HAP-1 (cell line): Measurements from ENCODE around the gene AP2B1.

ENCODE experiments used
- DNase-seq, 2 experiments: peaks; one replicate each; pipeline ENCODE4 v3.0.0-alpha.2; 2016 to 2020; ENCODE audit warnings: low spot score in 2 of 2
- H3K27me3 ChIP-seq: fragments of 250-450 bp; sonication (Bioruptor Pico); 2 replicates; pipeline ENCODE4 v1.5.1; 2020; ENCODE audit warnings: low read depth, mild to moderate bottlenecking, moderate library complexity
- H3K36me3 ChIP-seq: fragments of 250-450 bp; sonication (Bioruptor Pico); replicated peaks from 2 replicates; pipeline ENCODE4 v1.5.1; 2020; ENCODE audit warnings: mild to moderate bottlenecking
- H3K4me1 ChIP-seq: fragments of 250-450 bp; sonication (Bioruptor Pico); 2 replicates; pipeline ENCODE4 v1.5.1; 2020; ENCODE audit warnings: mild to moderate bottlenecking
- H3K4me3 ChIP-seq: fragments of 250-450 bp; sonication (Bioruptor Pico); 2 replicates; pipeline ENCODE4 v1.5.1; 2020; ENCODE audit warnings: mild to moderate bottlenecking, moderate library complexity
- H3K9me3 ChIP-seq: fragments of 250-450 bp; sonication (Bioruptor Pico); 2 replicates; pipeline ENCODE4 v1.5.1; 2020; ENCODE audit warnings: mild to moderate bottlenecking, moderate library complexity
- in situ Hi-C: fragments of 300-500 bp; cut with MboI; formaldehyde crosslinking; loops from 3 replicates; pipeline ENCODE4 v1.14.3; 2020; ENCODE audit warnings: low sequenced_read_pairs, inconsistent platforms, mixed read lengths

Gene AP2B1

DNA sequence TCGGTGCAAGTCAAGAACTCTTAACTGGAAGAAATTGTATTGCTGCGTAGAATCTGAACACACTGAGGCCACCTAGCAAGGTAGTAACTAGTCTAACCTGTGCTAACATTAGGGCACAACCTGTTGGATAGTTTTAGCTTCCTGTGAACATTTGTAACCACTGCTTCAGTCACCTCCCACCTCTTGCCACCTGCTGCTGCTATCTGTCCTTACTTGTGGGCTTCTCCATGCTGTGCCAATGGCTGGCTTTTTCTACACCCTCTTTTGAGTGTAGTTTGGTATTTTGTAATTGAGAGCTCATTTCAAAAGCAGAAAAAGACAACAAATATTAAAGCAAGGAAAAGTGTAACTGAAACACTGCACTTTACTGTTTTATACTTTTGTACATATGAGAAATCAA lies 136.6 kb downstream of the AP2B1 start:
- H3K36me3 ChIP-seq = peaks cover 53% of the 10 kb centered on the region
- in situ Hi-C loops = no loop called here
- no peaks in the 10 kb centered on the region for H3K27me3 ChIP-seq
- no peak for DNase-seq
- peaks cover 9% of the 10 kb centered on the region for H3K4me1 ChIP-seq
- no peaks in the 10 kb centered on the region for H3K9me3 ChIP-seq
- H3K4me3 ChIP-seq = no peak overlapping the region

DNA sequence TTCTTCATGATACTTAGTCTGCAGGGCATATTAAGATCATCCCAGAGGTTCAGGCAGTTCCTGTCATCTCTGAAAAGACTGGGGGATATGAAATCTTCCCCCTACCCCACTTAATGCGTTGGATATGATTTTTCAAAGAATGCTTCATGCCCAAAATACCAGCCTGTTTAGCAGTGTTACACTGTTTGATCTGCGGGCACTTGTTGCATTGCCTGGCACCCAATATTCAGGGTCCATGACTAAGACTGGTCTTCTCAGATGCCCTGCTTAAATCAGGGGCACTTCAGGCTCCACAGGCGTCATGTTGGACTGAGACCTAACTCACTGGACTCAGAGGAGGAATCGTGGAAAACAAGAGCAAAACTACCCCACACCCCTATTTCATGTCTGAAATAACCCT lies 137.9 kb downstream of the AP2B1 start:
- peaks cover 19% of the 10 kb centered on the region for H3K4me1 ChIP-seq
- in situ Hi-C loops = no loop called here
- H3K36me3 ChIP-seq = peaks cover 45% of the 10 kb centered on the region
- no peak overlapping the region for H3K4me3 ChIP-seq
- no peaks in the 10 kb centered on the region for H3K9me3 ChIP-seq
- no peaks in the 10 kb centered on the region for H3K27me3 ChIP-seq
- no peak for DNase-seq

DNA sequence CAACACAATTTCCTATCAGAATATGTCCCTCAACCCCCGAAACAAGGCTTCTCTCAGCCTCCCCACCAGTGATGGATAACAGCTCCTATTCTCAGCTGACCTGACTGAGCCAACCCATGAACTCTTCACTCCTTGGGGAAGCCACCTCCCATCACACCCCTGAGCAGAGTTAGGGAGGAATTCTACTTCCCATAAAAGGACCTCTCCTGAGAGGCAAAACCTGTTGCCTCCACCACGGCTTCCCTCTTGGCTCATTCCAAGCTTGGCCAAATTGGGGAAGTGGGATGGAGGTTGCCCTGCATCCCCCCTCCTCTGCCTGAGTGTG lies 138.6 kb downstream of the AP2B1 start:
- no peaks in the 10 kb centered on the region for H3K27me3 ChIP-seq
- in situ Hi-C loops = no loop called here
- no peak overlapping the region for H3K4me3 ChIP-seq
- no peaks in the 10 kb centered on the region for H3K9me3 ChIP-seq
- DNase-seq = no peak
- peaks cover 44% of the 10 kb centered on the region for H3K36me3 ChIP-seq
- peaks cover 19% of the 10 kb centered on the region for H3K4me1 ChIP-seq

DNA sequence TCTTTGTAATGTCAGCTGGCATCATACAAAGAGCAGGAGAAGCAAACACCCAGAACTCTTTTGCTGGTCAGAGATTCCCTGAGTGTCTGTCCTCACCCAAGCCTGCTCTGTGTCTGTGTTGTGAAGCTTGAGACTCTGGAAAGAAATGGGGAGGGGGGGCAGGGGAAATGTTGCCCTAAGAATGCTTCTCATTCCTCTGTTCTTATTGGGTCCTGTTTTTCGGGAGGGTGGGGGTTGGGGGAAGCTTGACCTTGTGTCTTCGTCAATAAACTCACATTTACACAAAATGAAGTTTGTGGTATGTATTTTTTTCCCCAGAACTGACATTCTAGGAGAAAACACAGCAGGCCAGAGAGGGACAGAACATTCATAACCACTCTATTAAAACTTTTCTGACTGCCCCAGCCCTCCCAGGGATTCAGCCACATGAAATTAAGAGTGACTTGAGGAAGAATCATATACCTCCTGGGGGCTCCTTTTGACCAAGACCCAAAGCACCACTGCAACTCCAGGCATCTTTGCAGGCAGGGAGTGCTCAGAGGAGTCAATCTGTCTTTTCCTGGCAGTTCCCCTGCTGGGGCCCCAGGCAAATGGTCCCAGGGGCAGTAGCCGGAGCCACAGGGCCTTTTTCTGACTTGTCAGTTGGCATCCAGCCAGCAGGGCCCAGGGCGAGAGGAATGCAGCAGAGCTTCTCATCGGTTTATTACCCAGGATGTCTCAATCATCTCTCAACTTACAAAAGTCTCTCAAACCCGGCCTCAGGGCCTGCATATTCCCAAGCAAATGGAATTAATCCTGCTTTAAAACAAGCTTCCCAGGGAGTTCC lies 139.2 kb downstream of the AP2B1 start:
- in situ Hi-C loops = no loop called here
- peak; percentile 59 to 89 for DNase-seq
- Histone ChIP-seq H3K36me3 (peaks cover 38% of the 10 kb centered on the region), H3K9me3 (no peaks in the 10 kb centered on the region), H3K4me1 (peaks cover 23% of the 10 kb centered on the region), H3K4me3 (no peak overlapping the region), H3K27me3 (no peaks in the 10 kb centered on the region)

DNA sequence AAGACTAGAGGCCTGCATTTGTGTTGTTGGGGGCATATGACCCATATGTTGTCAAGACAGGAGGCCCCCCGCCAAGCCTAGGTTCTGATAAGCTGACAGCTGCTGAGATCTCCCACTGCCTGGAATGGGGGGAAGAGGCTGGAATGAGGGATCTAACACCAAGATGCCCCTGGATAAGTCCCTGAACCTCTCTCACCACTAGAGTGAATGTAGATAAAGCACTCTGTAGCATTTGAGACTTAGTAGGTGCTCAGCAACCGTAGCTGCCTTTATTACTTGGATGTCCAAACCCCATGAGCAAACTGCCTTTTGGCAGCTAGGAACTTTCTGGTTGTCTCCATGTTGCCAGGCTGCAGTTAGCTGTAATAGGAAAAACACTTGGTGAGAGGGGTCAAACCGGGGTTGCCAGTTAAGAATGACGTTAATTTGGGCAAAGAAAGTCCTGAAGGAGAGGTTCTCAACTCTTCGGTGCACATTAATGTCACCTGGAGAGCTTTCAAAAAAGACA lies 139.9 kb downstream of the AP2B1 start:
- H3K4me1 ChIP-seq = peaks cover 23% of the 10 kb centered on the region
- H3K36me3 ChIP-seq = peaks cover 32% of the 10 kb centered on the region
- H3K27me3 ChIP-seq = no peaks in the 10 kb centered on the region
- in situ Hi-C loops = no loop called here
- H3K4me3 ChIP-seq = no peak overlapping the region
- DNase-seq = no peak
- H3K9me3 ChIP-seq = no peaks in the 10 kb centered on the region

DNA sequence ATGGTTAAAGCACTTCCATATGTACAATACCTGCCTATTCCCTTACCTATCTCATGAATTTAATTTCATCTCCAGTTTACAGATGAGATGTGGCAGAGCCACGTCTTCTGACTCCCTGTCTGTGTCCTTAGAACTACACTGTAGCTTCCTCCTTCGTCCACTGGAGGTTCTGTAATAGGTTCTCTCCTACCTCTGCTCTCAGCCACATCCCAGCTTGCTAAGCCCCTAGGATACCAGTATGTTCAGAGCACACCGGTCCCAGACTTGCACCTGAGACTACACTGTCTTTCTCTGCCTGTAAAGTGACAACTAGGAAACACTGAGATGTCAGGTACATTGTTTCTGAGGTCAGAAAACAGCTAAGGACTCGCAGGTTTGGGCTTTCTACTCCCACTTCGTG lies 140.5 kb downstream of the AP2B1 start:
- no peak overlapping the region for H3K4me3 ChIP-seq
- H3K27me3 ChIP-seq = no peaks in the 10 kb centered on the region
- peaks cover 28% of the 10 kb centered on the region for H3K36me3 ChIP-seq
- H3K4me1 ChIP-seq = peaks cover 23% of the 10 kb centered on the region
- in situ Hi-C loops = no loop called here
- no peaks in the 10 kb centered on the region for H3K9me3 ChIP-seq
- DNase-seq = no peak

DNA sequence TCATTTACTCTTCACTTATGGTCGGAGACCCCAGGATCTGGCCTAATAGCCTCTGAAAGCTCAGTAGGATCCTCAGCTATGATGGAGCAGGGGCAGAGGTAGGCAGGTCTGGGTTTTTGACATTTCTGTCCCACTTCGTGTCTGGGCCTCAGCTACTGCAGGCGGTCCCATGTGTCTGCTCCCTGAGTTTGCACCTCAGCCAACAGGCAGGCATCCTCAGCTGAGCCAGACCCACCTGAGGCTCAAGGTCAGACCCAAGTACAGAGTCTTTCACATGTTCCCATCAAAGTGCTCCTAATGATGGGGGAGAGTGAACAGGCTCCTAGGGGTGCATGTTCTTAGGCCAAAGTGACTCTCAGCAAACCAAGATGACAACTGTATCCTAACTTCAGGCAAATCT lies 141.4 kb downstream of the AP2B1 start:
- no peak for DNase-seq
- Histone ChIP-seq H3K36me3 (peaks cover 22% of the 10 kb centered on the region), H3K9me3 (no peaks in the 10 kb centered on the region), H3K4me3 (no peak overlapping the region), H3K27me3 (no peaks in the 10 kb centered on the region), H3K4me1 (peaks cover 23% of the 10 kb centered on the region)
- in situ Hi-C loops = no loop called here

DNA sequence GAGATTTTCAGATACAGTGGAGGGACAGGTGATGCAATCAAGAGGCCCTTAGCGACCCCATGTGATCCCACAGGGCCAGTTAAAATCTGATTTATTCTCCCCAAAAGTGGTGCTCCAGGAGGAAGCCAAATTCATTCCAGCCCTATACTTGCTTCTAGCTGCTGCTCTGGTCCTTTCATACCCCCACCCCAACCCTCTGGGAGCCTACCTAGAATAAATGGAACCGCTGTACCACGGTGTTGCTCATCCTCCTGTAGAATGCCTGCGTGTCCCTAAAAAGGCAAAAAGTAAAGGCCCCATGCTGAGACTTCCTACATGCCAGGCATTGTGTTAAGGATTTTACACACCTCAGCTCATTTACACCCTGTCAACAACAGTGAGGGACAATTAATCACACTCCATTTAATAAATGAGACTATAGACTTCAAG lies 142.3 kb downstream of the AP2B1 start:
- peaks cover 23% of the 10 kb centered on the region for H3K4me1 ChIP-seq
- DNase-seq = peak in 1 of 2 experiments; percentile 34
- peaks cover 17% of the 10 kb centered on the region for H3K36me3 ChIP-seq
- no peak overlapping the region for H3K4me3 ChIP-seq
- no peaks in the 10 kb centered on the region for H3K9me3 ChIP-seq
- H3K27me3 ChIP-seq = no peaks in the 10 kb centered on the region
- in situ Hi-C loops = no loop called here

DNA sequence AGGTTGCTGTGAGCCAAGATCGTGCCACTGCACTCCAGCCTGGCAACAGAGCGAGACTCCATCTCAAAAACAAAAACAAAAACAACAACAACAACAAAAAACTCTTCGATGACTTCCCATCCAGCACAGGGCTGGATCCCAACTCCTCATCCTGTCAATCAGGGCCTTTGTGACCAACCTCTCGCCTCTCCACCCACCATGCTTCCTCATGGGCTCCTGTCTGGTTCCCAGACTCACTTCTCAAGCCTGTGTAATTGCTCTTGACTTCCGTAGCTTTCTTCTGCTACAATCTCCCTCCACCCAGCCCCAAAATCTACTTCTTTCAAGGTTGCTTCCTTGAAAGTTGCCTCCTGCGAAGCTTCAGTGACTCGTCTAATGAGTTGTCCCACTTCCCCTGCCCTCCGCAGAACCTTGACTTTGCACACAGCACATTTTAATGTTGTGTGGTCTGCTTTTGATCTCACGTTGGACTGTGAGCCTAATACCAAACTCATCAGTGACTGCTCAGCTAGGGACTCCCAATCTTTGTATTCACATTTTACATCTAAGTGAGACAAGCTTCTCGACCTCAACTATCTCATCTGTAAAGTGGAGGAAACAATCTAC lies 143.4 kb downstream of the AP2B1 start:
- Histone ChIP-seq H3K36me3 (peaks cover 12% of the 10 kb centered on the region), H3K9me3 (no peaks in the 10 kb centered on the region), H3K27me3 (no peaks in the 10 kb centered on the region), H3K4me3 (no peak overlapping the region), H3K4me1 (peaks cover 23% of the 10 kb centered on the region)
- DNase-seq = no peak
- in situ Hi-C loops = no loop called here

DNA sequence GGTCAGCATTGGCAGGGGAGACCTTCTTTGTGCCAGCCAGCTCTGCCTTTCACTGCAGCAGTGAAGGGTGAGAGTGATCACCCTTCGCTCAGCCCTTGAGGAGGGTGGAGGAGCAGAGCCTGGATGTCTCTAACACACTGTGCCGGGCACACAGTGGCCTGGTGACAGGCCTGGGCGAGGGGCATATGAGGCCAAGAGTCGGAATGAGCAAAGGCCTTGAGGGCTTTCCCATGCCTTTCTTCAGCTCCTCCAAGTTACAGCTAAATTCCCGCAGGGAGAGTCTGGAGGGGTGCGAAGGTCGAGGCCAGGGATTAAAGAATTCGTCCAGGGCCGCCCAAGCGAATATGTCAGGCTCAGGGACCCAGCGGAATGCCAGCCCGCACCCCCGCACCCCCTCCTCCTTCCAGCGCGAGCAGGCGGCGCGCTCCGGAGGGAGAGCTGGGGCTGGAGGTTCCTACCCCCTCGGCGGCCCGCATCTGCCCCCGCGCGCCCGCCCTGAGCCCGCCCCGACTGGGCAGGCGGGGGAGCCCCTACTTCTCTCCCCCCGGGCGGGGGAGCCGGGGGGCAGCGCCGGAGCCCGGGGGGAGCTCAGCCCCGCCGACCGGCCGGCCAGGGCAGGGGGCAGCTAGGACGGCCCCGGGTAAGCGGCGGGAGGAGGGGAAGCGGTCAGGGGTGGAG lies 144.3 kb downstream of the AP2B1 start, which contains the start of gene RASL10B:
Gene RASL10B (plus strand): TSS at position 401 of the 678 bp plus-strand sequence. CDS start 3,546 bp downstream, outside the sequence.
- Histone ChIP-seq H3K4me1 (peaks cover 21% of the 10 kb centered on the region), H3K27me3 (no peaks in the 10 kb centered on the region), H3K4me3 (peak within 1 kb of the TSS; percentile 63), H3K9me3 (no peaks in the 10 kb centered on the region), H3K36me3 (peaks cover 7% of the 10 kb centered on the region)
- in situ Hi-C loops = no loop called here
- peak; percentile 46 to 88 for DNase-seq

DNA sequence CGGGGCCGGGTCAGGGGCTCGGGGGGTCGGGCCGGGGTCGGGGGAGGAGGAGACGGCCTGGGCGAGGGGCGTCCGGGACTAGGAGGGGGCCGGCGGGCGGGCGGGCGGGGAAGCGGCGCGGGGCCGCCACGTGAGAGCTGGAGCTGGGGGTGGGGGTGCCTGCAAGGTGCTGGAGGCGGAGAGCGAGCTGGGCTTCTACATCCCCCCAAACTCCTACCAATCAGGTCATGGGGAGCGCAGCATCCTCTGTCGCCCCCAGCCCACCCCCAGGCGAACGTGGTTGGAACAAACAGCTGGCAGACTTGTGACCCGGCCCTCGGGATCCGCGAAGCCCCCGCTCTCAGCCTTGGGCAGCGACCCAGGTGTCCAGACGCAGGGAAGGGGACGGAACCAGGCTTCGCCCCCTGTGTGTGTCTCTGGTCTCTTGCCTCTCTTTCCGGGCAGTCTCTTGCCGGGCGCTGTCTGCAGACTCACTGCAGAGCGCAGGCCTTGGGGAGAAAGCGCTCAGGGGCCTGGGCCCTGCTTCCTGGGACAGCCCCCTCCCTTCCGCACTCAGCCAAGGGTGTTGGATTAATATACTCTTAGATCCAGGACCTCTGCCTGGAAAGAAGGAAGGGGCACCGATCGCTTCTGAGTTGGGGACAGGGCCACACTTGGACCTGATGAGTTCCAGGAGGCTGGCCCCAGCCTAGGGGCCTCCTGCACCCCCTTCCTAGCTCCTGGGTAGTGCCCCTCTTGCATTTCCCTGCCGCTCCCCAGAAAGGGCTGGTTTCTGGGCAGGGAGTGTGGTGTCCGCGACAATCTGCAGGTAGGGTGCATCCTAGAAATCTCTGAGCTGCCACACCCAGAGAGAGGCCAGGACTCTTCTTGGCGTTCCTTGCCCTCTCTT lies 145.0 kb downstream of the AP2B1 start:
- DNase-seq = peak in 1 of 2 experiments; percentile 52
- Histone ChIP-seq H3K4me1 (peaks cover 15% of the 10 kb centered on the region), H3K4me3 (peak overlapping the region; percentile 63), H3K36me3 (peaks cover 7% of the 10 kb centered on the region), H3K27me3 (no peaks in the 10 kb centered on the region), H3K9me3 (no peaks in the 10 kb centered on the region)
- in situ Hi-C loops = no loop called here

DNA sequence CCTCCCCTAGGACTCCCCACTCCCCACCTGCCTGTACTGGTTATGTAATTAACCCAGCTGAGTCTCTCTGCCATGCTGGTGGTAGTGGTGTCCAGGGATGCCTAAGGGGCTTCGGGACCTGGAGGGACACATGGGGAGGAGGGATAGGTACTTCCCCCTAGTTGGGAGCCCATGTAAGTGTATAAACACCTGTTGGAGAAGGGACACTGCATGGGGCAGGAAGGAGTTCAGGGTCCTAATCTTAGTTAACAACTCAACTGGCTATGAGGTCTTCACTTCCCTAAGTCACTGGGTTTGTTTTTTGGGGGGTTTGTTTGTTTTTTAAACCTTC lies 145.6 kb downstream of the AP2B1 start:
- DNase-seq = no peak
- peaks cover 3% of the 10 kb centered on the region; the same call in 1 of the 2 replicates for H3K36me3 ChIP-seq
- H3K4me3 ChIP-seq = peak overlapping the region; percentile 63
- no peaks in the 10 kb centered on the region for H3K9me3 ChIP-seq
- no peaks in the 10 kb centered on the region for H3K27me3 ChIP-seq
- peaks cover 14% of the 10 kb centered on the region for H3K4me1 ChIP-seq
- in situ Hi-C loops = no loop called here

DNA sequence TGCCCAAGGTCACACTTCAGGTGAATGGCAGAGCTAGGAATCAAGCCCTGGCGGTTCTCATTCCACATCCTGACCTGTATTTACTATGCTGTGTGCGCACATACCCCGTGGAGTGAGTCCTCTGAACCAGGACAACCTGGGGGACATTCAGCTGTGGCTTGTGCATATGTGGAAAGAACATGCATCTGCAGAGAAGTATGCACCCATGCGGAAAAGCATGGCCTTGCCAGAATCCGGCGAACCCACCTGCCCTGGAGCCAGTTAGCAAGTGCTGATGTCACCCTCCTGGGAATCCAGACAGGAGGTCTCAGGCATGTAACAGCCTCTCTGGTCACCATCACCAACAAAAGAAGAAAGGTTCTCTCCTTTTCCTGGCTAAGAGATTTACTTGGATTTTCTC lies 146.2 kb downstream of the AP2B1 start:
- in situ Hi-C loops = no loop called here
- Histone ChIP-seq H3K4me3 (no peak overlapping the region), H3K9me3 (no peaks in the 10 kb centered on the region), H3K36me3 (peaks cover 3% of the 10 kb centered on the region; the same call in 1 of the 2 replicates), H3K27me3 (no peaks in the 10 kb centered on the region), H3K4me1 (peaks cover 14% of the 10 kb centered on the region)
- DNase-seq = no peak
